Endometrium (tissue), 2 donors: ENCODE data around the gene TNFRSF6B.

ENCODE experiments used
- FAIRE-seq: peaks from 2 replicates; lab custom pipeline; 2012; peaks lifted over from hg19 to GRCh38; lab: Jason Lieb, UNC
- donor health status: control.
- donor health status: control.

TNFRSF6B gene

GRCh38 chr20:63697868-63698545 is 1.6 kb downstream of the TNFRSF6B start:
- FAIRE-seq = no peak

GRCh38 chr20:63698739-63699465 is 2.5 kb downstream of the TNFRSF6B start:
- FAIRE-seq = no peak

GRCh38 chr20:63699466-63700198 is 3.2 kb downstream of the TNFRSF6B start:
- no peak for FAIRE-seq

- FAIRE-seq = no peak
Observed at GRCh38 chr20:63700199-63701050, 4.0 kb downstream of the TNFRSF6B start.

- no peak for FAIRE-seq
Observed at GRCh38 chr20:63701051-63701328, 4.5 kb downstream of the TNFRSF6B start.

GRCh38 chr20:63701329-63702035 is 5.0 kb downstream of the TNFRSF6B start:
- FAIRE-seq = no peak

- no peak for FAIRE-seq
Observed at GRCh38 chr20:63702036-63702665, 5.7 kb downstream of the TNFRSF6B start.

- no peak for FAIRE-seq
Observed at GRCh38 chr20:63702751-63703470, 6.5 kb downstream of the TNFRSF6B start.

GRCh38 chr20:63703471-63703975 is 7.1 kb downstream of the TNFRSF6B start:
- no peak for FAIRE-seq

- no peak for FAIRE-seq
Observed at GRCh38 chr20:63703976-63704748, 7.7 kb downstream of the TNFRSF6B start.

- no peak for FAIRE-seq
Observed at GRCh38 chr20:63704749-63705117, 8.3 kb downstream of the TNFRSF6B start.

- FAIRE-seq = no peak
Observed at GRCh38 chr20:63705232-63706026, 9.0 kb downstream of the TNFRSF6B start.

- no peak for FAIRE-seq
Observed at GRCh38 chr20:63706027-63706695, 9.7 kb downstream of the TNFRSF6B start.

GRCh38 chr20:63706852-63707557 is 10.6 kb downstream of the TNFRSF6B start:
- FAIRE-seq = no peak

GRCh38 chr20:63707558-63708300 is 11.3 kb downstream of the TNFRSF6B start, which contains the start of the genes ARFRP1 and ZGPAT:
TSS of gene ARFRP1 (minus strand) at chr20:63707976. CDS start at chr20:63707091, 885 bp downstream.
TSS of gene ZGPAT (plus strand) at chr20:63708039. CDS start at chr20:63708581, 542 bp downstream.
- FAIRE-seq = no peak
